GM23248 (cell line): ENCODE results near the gene PICALM. TPM values are rescaled to one million over a fixed set of nuclear protein-coding genes. Genes with fewer than 3 reads are reported as not detected.
A peak's percentile ranks its signal among the peaks of the same experiment; 100 is the strongest.

Source experiments
- DNase-seq: peaks from one replicate; pipeline ENCODE4 v3.0.0-alpha.2; 2015
- H2AFZ ChIP-seq: fragments of 200-600 bp; sonication (generic); 2 replicates; pipeline ENCODE4 v1.6.1; 2016; ENCODE audit warnings: antibody characterized with exemption
- H3F3A ChIP-seq: fragments of 200-600 bp; sonication (generic); 2 replicates; pipeline ENCODE4 v1.6.1; 2016; ENCODE audit warnings: mild to moderate bottlenecking, antibody characterized with exemption, mixed run types; ENCODE audit not compliant: insufficient read depth
- H3K27ac ChIP-seq: fragments of 200-600 bp; sonication (generic); 2 replicates; pipeline ENCODE4 v1.5.1; 2016; ENCODE audit warnings: mild to moderate bottlenecking
- H3K27me3 ChIP-seq: fragments of 200-600 bp; sonication (generic); replicated peaks from 2 replicates; pipeline ENCODE4 v1.6.1; 2016; ENCODE audit warnings: mild to moderate bottlenecking; ENCODE audit not compliant: insufficient read depth
- H3K36me3 ChIP-seq: fragments of 200-600 bp; sonication (generic); 2 replicates; pipeline ENCODE4 v1.6.1; 2016; ENCODE audit warnings: low read depth, mild to moderate bottlenecking
- H3K4me1 ChIP-seq: fragments of 200-600 bp; sonication (generic); 2 replicates; pipeline ENCODE4 v1.6.1; 2016; ENCODE audit warnings: mild to moderate bottlenecking; ENCODE audit not compliant: insufficient read depth
- H3K4me2 ChIP-seq: fragments of 200-600 bp; sonication (generic); one replicate; pipeline ENCODE4 v1.6.1; 2016; ENCODE audit warnings: mild to moderate bottlenecking; ENCODE audit not compliant: unreplicated experiment
- H3K4me3 ChIP-seq: fragments of 200-600 bp; sonication (generic); 2 replicates; pipeline ENCODE4 v1.5.1; 2016; ENCODE audit warnings: mild to moderate bottlenecking
- H3K79me2 ChIP-seq: fragments of 200-600 bp; sonication (generic); 2 replicates; pipeline ENCODE4 v1.6.1; 2016; ENCODE audit warnings: mild to moderate bottlenecking; ENCODE audit not compliant: insufficient read depth
- H3K9ac ChIP-seq: fragments of 200-600 bp; sonication (generic); 2 replicates; pipeline ENCODE4 v1.6.1; 2016; ENCODE audit warnings: mild to moderate bottlenecking
- H3K9me2 ChIP-seq: fragments of 200-600 bp; sonication (generic); 2 replicates; pipeline ENCODE4 v1.6.1; 2016; ENCODE audit warnings: mixed run types, mild to moderate bottlenecking, moderate library complexity; ENCODE audit not compliant: insufficient read depth
- H3K9me3 ChIP-seq: fragments of 200-600 bp; sonication (generic); one replicate; pipeline ENCODE4 v1.6.1; 2017; ENCODE audit warnings: low read depth
- H4K20me1 ChIP-seq: fragments of 200-600 bp; sonication (generic); 2 replicates; pipeline ENCODE4 v1.6.0; 2016; ENCODE audit not compliant: insufficient read depth
- EZH2 ChIP-seq: fragments of 200-600 bp; sonication (generic); IDR thresholded peaks from 2 replicates; pipeline ENCODE4 v1.6.1; 2018; ENCODE audit warnings: antibody characterized with exemption, mild to moderate bottlenecking; ENCODE audit not compliant: insufficient read depth, poor library complexity, severe bottlenecking
- EZH2phosphoT487 ChIP-seq: fragments of 200-600 bp; sonication (generic); IDR thresholded peaks from 2 replicates; pipeline ENCODE4 v1.6.1; 2018; ENCODE audit warnings: antibody characterized with exemption, moderate library complexity, mild to moderate bottlenecking, low read depth; ENCODE audit not compliant: insufficient read depth
- WGBS, 2 experiments: methylation state at CpG; one replicate each; pipeline ENCODE4 v1.1.6; 2015 to 2017; ENCODE audit warnings: low lambda C conversion rate in 2 of 2, low coverage in 1 of 2; ENCODE audit errors: missing lambda C conversion rate in 2 of 2; 5-methylcytosine and 5-hydroxymethylcytosine counted together
- in situ Hi-C: fragments of 300-500 bp; cut with MboI; formaldehyde crosslinking; loops from 2 replicates; pipeline ENCODE4 v1.15.0; 2020
- polyA plus RNA-seq: library from polyadenylated mRNA; unstranded; fragments of >200 nt; fragmentation: Nextera tagmentation; extraction: Ambion mirVana; gene quantifications from 2 replicates; pipeline ENCODE4 v1.2.1, GENCODE V29; 2016
- total RNA-seq: library from RNA; depleted of rRNA; stranded (reverse); fragments of >200 nt; shearing (Covaris generic); gene quantifications from 2 replicates; pipeline ENCODE4 v1.2.3, GENCODE V29; 2014

PICALM gene
- total and polyA plus RNA-seq, 2 experiments from 2014 or later, result 73.2 to 310 TPM

DNA sequence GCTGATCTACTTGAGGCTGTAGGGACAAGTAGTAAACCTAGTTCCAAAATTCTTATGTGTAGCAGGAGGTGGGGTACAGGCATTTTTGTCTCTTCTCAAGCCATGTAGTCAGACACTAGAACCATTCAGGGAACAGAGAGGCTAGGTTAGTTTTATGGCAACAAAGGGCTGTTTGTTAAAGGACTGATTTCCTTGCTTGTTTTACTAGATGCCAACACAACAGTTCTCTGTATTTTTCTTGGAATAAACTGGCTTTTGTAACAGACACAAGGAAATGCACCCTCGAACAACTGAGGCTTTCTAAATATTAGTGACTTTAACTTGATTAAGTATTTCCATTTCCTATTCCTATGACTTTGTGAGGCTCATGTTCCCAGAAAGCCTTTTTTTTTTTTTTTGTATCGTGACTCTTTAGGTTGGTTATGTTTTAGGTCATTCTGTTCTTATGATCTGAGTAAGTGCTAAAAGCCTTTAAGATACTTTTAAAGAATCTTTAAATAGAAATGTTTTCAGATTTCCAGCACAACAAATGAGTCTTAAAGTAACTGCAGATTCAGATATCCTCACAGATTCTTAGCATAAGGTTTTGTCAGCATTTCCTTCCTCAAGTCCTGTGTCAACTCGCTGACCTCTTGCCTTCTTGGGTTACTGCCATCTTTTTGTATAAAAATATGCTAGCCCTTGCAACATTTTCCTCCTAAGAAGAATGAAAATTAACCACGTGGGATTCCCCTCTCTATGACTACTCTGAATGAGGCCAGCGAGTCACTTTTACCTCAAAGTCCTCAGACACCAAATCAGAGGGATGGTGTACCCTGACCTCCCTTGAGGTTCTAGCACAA is 121.2 kb downstream of the PICALM start:
- peak; percentile 95 for DNase-seq
- TF ChIP-seq EZH2phosphoT487 (no peak), EZH2 (no peak)
- Histone ChIP-seq H3K4me1 (peaks cover 38% of the 10 kb centered on the region), H4K20me1 (no peaks in the 10 kb centered on the region), H3K9ac (peak overlapping the region; percentile 24; the same call in 1 of the 2 replicates), H3K9me3 (no peaks in the 10 kb centered on the region), H3K4me3 (no peak overlapping the region), H3K36me3 (no peaks in the 10 kb centered on the region), H2AFZ (no peak overlapping the region), H3K4me2 (peak overlapping the region; percentile 14), H3K9me2 (no peaks in the 10 kb centered on the region), H3K27me3 (no peaks in the 10 kb centered on the region), H3F3A (peaks cover 63% of the 10 kb centered on the region), H3K79me2 (no peaks in the 10 kb centered on the region), H3K27ac (peak overlapping the region; percentile 66)
- WGBS, 2 experiments, result 13 to 18% methylated on average over 5 of the region's 5 CpGs
- in situ Hi-C loops, result no loop called here

DNA sequence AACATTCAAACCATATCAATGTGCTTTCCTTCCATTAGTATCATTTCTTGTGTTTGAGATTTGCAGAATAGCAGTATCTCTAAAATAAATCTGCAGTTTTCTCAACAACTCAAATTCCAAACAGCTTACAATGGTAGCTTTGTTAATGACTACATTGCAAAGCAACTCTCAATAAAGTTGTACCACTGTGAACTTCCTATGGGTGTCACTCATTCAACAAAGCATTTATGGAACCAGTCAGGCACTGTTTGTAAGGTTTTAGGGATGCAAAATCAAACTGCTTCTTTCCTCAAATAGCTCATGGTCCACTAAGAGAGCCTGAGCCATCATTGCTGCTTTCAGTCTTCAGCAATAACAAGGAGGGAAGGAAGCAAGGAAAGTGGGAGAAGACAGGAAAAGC is 122.7 kb downstream of the PICALM start:
- Histone ChIP-seq H2AFZ (no peak overlapping the region), H3K79me2 (no peaks in the 10 kb centered on the region), H3K4me2 (no peak overlapping the region), H3K27me3 (no peaks in the 10 kb centered on the region), H4K20me1 (no peaks in the 10 kb centered on the region), H3K4me1 (peaks cover 38% of the 10 kb centered on the region), H3K9me3 (no peaks in the 10 kb centered on the region), H3K27ac (peak overlapping the region; percentile 17; the same call in 1 of the 2 replicates), H3K36me3 (no peaks in the 10 kb centered on the region), H3K4me3 (no peak overlapping the region), H3K9ac (no peak overlapping the region), H3F3A (peaks cover 52% of the 10 kb centered on the region), H3K9me2 (no peaks in the 10 kb centered on the region)
- no peak for TF ChIP-seq EZH2phosphoT487
- DNase-seq, result peak; percentile 59
- in situ Hi-C loops, result no loop called here

DNA sequence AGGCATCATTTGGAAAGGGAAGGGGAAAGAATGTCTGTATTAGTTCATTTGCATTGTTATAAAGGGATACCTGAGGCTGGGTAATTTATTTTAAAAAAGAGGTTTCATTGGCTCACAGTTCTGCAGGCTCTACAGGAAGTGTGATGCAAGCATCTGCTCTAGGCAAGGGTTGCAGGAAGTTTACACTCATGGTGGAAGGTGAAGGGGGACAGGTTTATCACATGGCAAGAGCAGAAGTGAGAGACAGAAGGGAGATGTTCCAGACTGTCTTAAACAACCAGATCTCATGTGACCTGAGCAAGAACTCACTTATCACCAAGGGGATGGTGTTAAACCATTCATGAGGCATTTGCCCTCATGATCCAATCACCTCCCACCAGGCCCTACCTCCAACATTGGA is 123.1 kb downstream of the PICALM start:
- H3K4me1 ChIP-seq, result peaks cover 38% of the 10 kb centered on the region
- no peak overlapping the region for H3K9ac ChIP-seq
- 0 out of 2 replicates have a peak overlapping the region, but pooled peaks have one; percentile 17 for H3K27ac ChIP-seq
- in situ Hi-C loops, result no loop called here
- H3K36me3 ChIP-seq, result no peaks in the 10 kb centered on the region
- H3K79me2 ChIP-seq, result no peaks in the 10 kb centered on the region
- no peak for TF ChIP-seq EZH2
- no peak for TF ChIP-seq EZH2phosphoT487
- H3K9me2 ChIP-seq, result no peaks in the 10 kb centered on the region
- H3F3A ChIP-seq, result peaks cover 48% of the 10 kb centered on the region
- no peaks in the 10 kb centered on the region for H3K9me3 ChIP-seq
- no peak overlapping the region for H3K4me2 ChIP-seq
- no peaks in the 10 kb centered on the region for H3K27me3 ChIP-seq
- H2AFZ ChIP-seq, result no peak overlapping the region
- no peak for DNase-seq
- no peaks in the 10 kb centered on the region for H4K20me1 ChIP-seq
- no peak overlapping the region for H3K4me3 ChIP-seq

DNA sequence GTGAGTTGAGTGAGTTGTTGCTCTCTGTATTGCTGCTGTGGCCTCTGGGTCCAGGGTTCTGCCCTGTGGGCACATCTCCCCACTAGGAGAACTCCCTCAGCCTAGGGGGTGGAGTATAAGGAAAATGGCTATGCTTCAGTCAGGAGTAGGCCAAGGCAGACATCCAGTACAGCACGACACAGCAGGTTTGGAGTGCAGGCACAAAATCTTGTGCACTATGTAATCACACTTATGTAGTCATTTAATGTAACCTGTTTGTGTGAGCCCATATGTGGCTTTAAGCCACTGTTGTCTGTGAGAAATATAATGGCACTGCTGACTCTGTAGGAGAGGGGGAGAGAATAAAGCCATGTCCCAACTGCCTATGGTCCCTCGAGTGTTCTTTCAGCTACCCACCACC is 123.6 kb downstream of the PICALM start:
- no peaks in the 10 kb centered on the region for H3K79me2 ChIP-seq
- no peaks in the 10 kb centered on the region for H3K9me2 ChIP-seq
- H3F3A ChIP-seq, result peaks cover 43% of the 10 kb centered on the region
- H3K27me3 ChIP-seq, result no peaks in the 10 kb centered on the region
- DNase-seq, result no peak
- no peak for TF ChIP-seq EZH2
- no peak for TF ChIP-seq EZH2phosphoT487
- H3K36me3 ChIP-seq, result no peaks in the 10 kb centered on the region
- H3K9ac ChIP-seq, result no peak overlapping the region
- H4K20me1 ChIP-seq, result no peaks in the 10 kb centered on the region
- H3K4me3 ChIP-seq, result no peak overlapping the region
- H3K4me1 ChIP-seq, result peaks cover 38% of the 10 kb centered on the region
- in situ Hi-C loops, result no loop called here
- H3K9me3 ChIP-seq, result no peaks in the 10 kb centered on the region
- H3K4me2 ChIP-seq, result no peak overlapping the region
- WGBS, 2 experiments, result 70% methylated on average over 2 of the region's 2 CpGs
- H2AFZ ChIP-seq, result no peak overlapping the region
- H3K27ac ChIP-seq, result no peak overlapping the region
